ENCODE measurements around the gene GSTM2. TPM values are rescaled to one million over a fixed set of nuclear protein-coding genes. Genes with fewer than 3 reads are reported as not detected.
A peak's percentile ranks its signal among the peaks of the same experiment; 100 is the strongest.

GSTM2 gene
- total RNA-seq, 2 donors from 2014 or later, result 18.4 to 30.3 TPM

DNA sequence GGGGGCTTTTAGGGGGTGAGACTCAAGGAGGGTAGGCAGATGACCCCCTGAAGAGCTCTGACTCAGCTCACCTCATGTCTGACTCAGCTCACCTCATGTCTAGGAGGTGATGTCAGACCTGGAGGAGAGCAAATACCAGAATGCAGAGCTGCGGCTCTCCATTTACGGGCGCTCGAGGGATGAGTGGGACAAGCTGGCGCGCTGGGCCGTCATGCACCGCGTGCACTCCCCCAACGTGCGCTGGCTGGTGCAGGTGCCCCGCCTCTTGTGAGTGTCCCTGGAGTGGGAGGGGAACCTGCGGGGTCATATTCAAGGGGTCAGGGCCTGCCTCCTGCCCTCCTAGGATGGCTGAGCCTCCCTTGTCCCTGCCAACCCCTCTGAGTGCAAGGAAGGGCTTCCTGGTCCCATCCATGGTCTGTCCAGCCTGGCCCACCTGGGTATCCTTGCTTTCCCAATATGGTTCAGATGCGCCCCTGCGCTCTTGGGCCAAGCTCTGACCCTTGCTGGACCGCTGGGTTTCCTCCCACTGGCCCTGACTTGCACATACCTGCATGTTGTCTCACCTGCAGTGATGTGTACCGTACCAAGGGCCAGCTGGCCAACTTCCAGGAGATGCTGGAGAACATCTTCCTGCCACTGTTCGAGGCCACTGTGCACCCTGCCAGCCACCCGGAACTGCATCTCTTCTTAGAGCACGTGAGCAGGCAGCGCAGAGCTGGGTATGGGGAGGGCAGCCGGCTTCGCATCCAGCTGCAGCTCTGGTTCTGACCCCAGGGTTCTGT is 39.1 kb upstream of the GSTM2 start:
- Histone ChIP-seq H3K27ac (ENCODE audit: low read depth, low read length) (no peak overlapping the region), H3K4me3 (ENCODE audit: low read length) (no peak overlapping the region), H3K9ac (ENCODE audit: extremely low read depth, low read length, poor library complexity, severe bottlenecking) (no peak overlapping the region), H3K27me3 (ENCODE audit: control insufficient read depth, insufficient read depth, low read length, poor library complexity, severe bottlenecking) (no peaks in the 10 kb centered on the region), H3K4me1 (ENCODE audit: control insufficient read depth, insufficient read depth, low read length) (no peaks in the 10 kb centered on the region), H3K9me3 (ENCODE audit: control insufficient read depth, low read length) (no peaks in the 10 kb centered on the region), H3K36me3 (ENCODE audit: control insufficient read depth, insufficient read depth, low read length) (peaks cover 25% of the 10 kb centered on the region)
- H3K36me3 Mint-ChIP-seq (ENCODE audit: low read depth), result peaks cover 35% of the 10 kb centered on the region
- no peak overlapping the region for H3K4me3 Mint-ChIP-seq
- WGBS, 2 experiments (ENCODE audit: insufficient coverage in 1 of 2, insufficient read length in 1 of 2), result 93 to 98% methylated on average over 11 to 23 of the region's 23 CpGs
- peak; percentile 39 for DNase-seq
- no peak overlapping the region for H3K27ac Mint-ChIP-seq
- TF ChIP-seq, protein P1, sequence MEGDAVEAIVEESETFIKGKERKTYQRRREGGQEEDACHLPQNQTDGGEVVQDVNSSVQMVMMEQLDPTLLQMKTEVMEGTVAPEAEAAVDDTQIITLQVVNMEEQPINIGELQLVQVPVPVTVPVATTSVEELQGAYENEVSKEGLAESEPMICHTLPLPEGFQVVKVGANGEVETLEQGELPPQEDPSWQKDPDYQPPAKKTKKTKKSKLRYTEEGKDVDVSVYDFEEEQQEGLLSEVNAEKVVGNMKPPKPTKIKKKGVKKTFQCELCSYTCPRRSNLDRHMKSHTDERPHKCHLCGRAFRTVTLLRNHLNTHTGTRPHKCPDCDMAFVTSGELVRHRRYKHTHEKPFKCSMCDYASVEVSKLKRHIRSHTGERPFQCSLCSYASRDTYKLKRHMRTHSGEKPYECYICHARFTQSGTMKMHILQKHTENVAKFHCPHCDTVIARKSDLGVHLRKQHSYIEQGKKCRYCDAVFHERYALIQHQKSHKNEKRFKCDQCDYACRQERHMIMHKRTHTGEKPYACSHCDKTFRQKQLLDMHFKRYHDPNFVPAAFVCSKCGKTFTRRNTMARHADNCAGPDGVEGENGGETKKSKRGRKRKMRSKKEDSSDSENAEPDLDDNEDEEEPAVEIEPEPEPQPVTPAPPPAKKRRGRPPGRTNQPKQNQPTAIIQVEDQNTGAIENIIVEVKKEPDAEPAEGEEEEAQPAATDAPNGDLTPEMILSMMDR (conservative IDR thresholded peaks at IDR 0.05), result no peak
- no peaks in the 10 kb centered on the region for H3K9me3 Mint-ChIP-seq
- no peaks in the 10 kb centered on the region for H3K4me1 Mint-ChIP-seq
- H3K27me3 Mint-ChIP-seq (ENCODE audit: insufficient read depth), result no peaks in the 10 kb centered on the region

- TF ChIP-seq, protein P1 (conservative IDR thresholded peaks at IDR 0.05), result no peak
- WGBS, 2 experiments (ENCODE audit: insufficient coverage in 1 of 2, insufficient read length in 1 of 2), result 82 to 85% methylated on average over 9 to 10 of the region's 10 CpGs
- Mint-ChIP-seq H3K27ac (no peak overlapping the region), H3K27me3 (ENCODE audit: insufficient read depth) (no peaks in the 10 kb centered on the region), H3K4me3 (no peak overlapping the region), H3K4me1 (no peaks in the 10 kb centered on the region), H3K36me3 (ENCODE audit: low read depth) (peaks cover 35% of the 10 kb centered on the region), H3K9me3 (no peaks in the 10 kb centered on the region)
- Histone ChIP-seq H3K27ac (ENCODE audit: low read depth, low read length) (no peak overlapping the region), H3K27me3 (ENCODE audit: control insufficient read depth, insufficient read depth, low read length, poor library complexity, severe bottlenecking) (no peaks in the 10 kb centered on the region), H3K4me1 (ENCODE audit: control insufficient read depth, insufficient read depth, low read length) (no peaks in the 10 kb centered on the region), H3K36me3 (ENCODE audit: control insufficient read depth, insufficient read depth, low read length) (peaks cover 25% of the 10 kb centered on the region), H3K4me3 (ENCODE audit: low read length) (no peak overlapping the region), H3K9me3 (ENCODE audit: control insufficient read depth, low read length) (no peaks in the 10 kb centered on the region), H3K9ac (ENCODE audit: extremely low read depth, low read length, poor library complexity, severe bottlenecking) (no peak overlapping the region)
- DNase-seq, result no peak
These were observed 38.4 kb upstream of the GSTM2 start for GRCh38 chr1:109629372-109630030.

DNA sequence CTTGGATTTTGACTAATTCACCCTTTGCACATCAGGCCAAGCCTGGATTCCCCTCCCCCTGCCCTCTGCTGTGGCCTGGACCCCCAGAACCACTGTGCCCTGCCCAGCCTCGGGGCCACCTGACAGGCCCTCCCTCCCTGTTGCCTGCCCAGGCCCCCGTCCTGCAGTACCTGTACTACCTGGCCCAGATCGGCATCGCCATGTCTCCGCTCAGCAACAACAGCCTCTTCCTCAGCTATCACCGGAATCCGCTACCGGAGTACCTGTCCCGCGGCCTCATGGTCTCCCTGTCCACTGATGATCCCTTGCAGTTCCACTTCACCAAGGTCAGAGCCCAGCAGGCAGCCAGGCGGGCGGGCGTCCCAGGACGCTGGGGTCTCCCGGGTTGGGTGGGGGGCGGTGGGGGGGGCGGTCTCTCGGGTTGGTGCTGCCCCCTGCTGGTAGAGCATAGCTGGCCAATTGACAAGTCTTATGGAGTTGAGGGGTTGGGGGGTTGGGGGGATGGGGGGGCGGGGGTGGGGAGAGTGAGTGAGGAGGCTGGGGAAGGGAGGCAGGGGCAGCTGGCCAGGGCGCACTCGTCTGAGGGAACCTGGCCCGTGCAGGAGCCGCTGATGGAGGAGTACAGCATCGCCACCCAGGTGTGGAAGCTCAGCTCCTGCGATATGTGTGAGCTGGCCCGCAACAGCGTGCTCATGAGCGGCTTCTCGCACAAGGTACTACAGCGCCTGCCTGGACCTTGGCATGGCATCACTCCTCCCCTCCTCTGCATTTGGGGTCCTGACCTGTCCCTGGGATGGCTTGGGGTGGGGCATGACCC is 37.6 kb upstream of the GSTM2 start:
- H3K4me3 ChIP-seq (ENCODE audit: low read length), result no peak overlapping the region
- no peak overlapping the region for H3K9ac ChIP-seq (ENCODE audit: extremely low read depth, low read length, poor library complexity, severe bottlenecking)
- H3K9me3 Mint-ChIP-seq, result no peaks in the 10 kb centered on the region
- H3K27me3 ChIP-seq (ENCODE audit: control insufficient read depth, insufficient read depth, low read length, poor library complexity, severe bottlenecking), result no peaks in the 10 kb centered on the region
- H3K4me3 Mint-ChIP-seq, result no peak overlapping the region
- no peaks in the 10 kb centered on the region for H3K4me1 ChIP-seq (ENCODE audit: control insufficient read depth, insufficient read depth, low read length)
- peaks cover 25% of the 10 kb centered on the region for H3K36me3 ChIP-seq (ENCODE audit: control insufficient read depth, insufficient read depth, low read length)
- TF ChIP-seq, protein P1 (conservative IDR thresholded peaks at IDR 0.05), result peak; percentile 66
- no peak overlapping the region for H3K27ac Mint-ChIP-seq
- H3K27me3 Mint-ChIP-seq (ENCODE audit: insufficient read depth), result no peaks in the 10 kb centered on the region
- WGBS, 2 experiments (ENCODE audit: insufficient coverage in 1 of 2, insufficient read length in 1 of 2), result 93% methylated on average over 12 to 24 of the region's 30 CpGs
- no peaks in the 10 kb centered on the region for H3K9me3 ChIP-seq (ENCODE audit: control insufficient read depth, low read length)
- no peak overlapping the region for H3K27ac ChIP-seq (ENCODE audit: low read depth, low read length)
- peak; percentile 84 for DNase-seq
- H3K4me1 Mint-ChIP-seq, result no peaks in the 10 kb centered on the region
- H3K36me3 Mint-ChIP-seq (ENCODE audit: low read depth), result peaks cover 35% of the 10 kb centered on the region

Data from endodermal cell (in vitro differentiated cells).